ENCODE data around the gene FTCD. TPM values are rescaled to one million over a fixed set of nuclear protein-coding genes. Genes with fewer than 3 reads are reported as not detected.

Gene FTCD
- total RNA-seq, 1 donor from 2014 or later, result 0.85 TPM

- Histone ChIP-seq H3K36me3 (no peaks in the 10 kb centered on the region), H3K9me3 (peaks cover 0 to 17% of the 10 kb centered on the region in 2 donors), H3K27ac (peak overlapping the region; percentile 98 to 99), H3K4me3 (peak overlapping the region in 1 of 2 donors; percentile 52), H3K4me1 (peaks cover 21 to 22% of the 10 kb centered on the region in 2 donors), H3K27me3 (no peaks in the 10 kb centered on the region)
- intact Hi-C loops (cut with DNase I), result loop anchor here (1.0 kb wide), 3 partner anchors 31 to 114 kb away; no protein-coding TSS in a partner anchor
- peak; percentile 87 to 97 for DNase-seq (ENCODE audit: low spot score in 2 of 2)
- TF ChIP-seq CTCF (IDR thresholded peaks at IDR 0.05), result no peak
Observed at GRCh38 chr21:46092026-46092764, 63.2 kb downstream of the FTCD start.

GRCh38 chr21:46091631-46092025 is 63.8 kb downstream of the FTCD start:
- intact Hi-C loops (cut with DNase I), result loop anchor here (1.0 to 2.0 kb wide), 4 partner anchors 30 to 113 kb away; no protein-coding TSS in a partner anchor
- no peak for DNase-seq (ENCODE audit: low spot score in 2 of 2)
- TF ChIP-seq CTCF (IDR thresholded peaks at IDR 0.05), result no peak
- peak overlapping the region; percentile 98 to 99 for H3K27ac ChIP-seq
- H3K36me3 ChIP-seq, result no peaks in the 10 kb centered on the region
- H3K27me3 ChIP-seq, result no peaks in the 10 kb centered on the region
- H3K4me1 ChIP-seq, result peaks cover 18 to 19% of the 10 kb centered on the region in 2 donors
- H3K9me3 ChIP-seq, result peaks cover 0 to 19% of the 10 kb centered on the region in 2 donors
- peak overlapping the region in 1 of 2 donors; percentile 52 for H3K4me3 ChIP-seq

- intact Hi-C loops (cut with DNase I), result loop anchor here (2.0 kb wide), 1 partner anchor 62 kb away; no protein-coding TSS in a partner anchor
- Histone ChIP-seq H3K4me1 (peaks cover 18 to 19% of the 10 kb centered on the region in 2 donors), H3K9me3 (peaks cover 0 to 19% of the 10 kb centered on the region in 2 donors), H3K4me3 (no peak overlapping the region), H3K27ac (peak overlapping the region; percentile 98 to 99), H3K36me3 (no peaks in the 10 kb centered on the region), H3K27me3 (no peaks in the 10 kb centered on the region)
- peak in 1 of 2 donors; percentile 40 for DNase-seq (ENCODE audit: low spot score in 2 of 2)
- no peak for TF ChIP-seq CTCF (IDR thresholded peaks at IDR 0.05)
Observed at GRCh38 chr21:46091118-46091517, 64.3 kb downstream of the FTCD start.

GRCh38 chr21:46089285-46089684 is 66.1 kb downstream of the FTCD start:
- peak in 1 of 2 donors; percentile 41 for DNase-seq (ENCODE audit: low spot score in 2 of 2)
- Histone ChIP-seq H3K4me3 (no peak overlapping the region), H3K27ac (no peak overlapping the region), H3K36me3 (no peaks in the 10 kb centered on the region), H3K4me1 (peaks cover 18 to 19% of the 10 kb centered on the region in 2 donors), H3K9me3 (peaks cover 0 to 19% of the 10 kb centered on the region in 2 donors), H3K27me3 (no peaks in the 10 kb centered on the region)
- no peak for TF ChIP-seq CTCF (IDR thresholded peaks at IDR 0.05)
- intact Hi-C loops (cut with DNase I), result no loop called here

- no peak for TF ChIP-seq CTCF (IDR thresholded peaks at IDR 0.05)
- Histone ChIP-seq H3K27ac (no peak overlapping the region), H3K36me3 (no peaks in the 10 kb centered on the region), H3K4me3 (no peak overlapping the region), H3K4me1 (peaks cover 12 to 13% of the 10 kb centered on the region in 2 donors), H3K9me3 (peaks cover 0 to 19% of the 10 kb centered on the region in 2 donors), H3K27me3 (no peaks in the 10 kb centered on the region)
- intact Hi-C loops (cut with DNase I), result no loop called here
- no peak for DNase-seq (ENCODE audit: low spot score in 2 of 2)
Observed at GRCh38 chr21:46088189-46088588, 67.2 kb downstream of the FTCD start.
